GM12865 (cell line): Measurements from ENCODE around the gene ZNF8.
"Not testable (repeated sequence)": the region's sequence is repeated elsewhere in the genome, so short reads cannot be mapped to it uniquely, and the experiment has no call there.

Experiments
- DNase-seq: peaks from one replicate; pipeline ENCODE4 v3.0.0; 2010; ENCODE audit warnings: low read depth
- H3K4me3 ChIP-seq: 2 replicates; pipeline ENCODE4 v1.5.1; 2011; ENCODE audit warnings: mild to moderate bottlenecking, low read depth, low read length, control low read depth
- TF ChIP-seq, protein P1 (sequence below): IDR thresholded peaks from 2 replicates; pipeline ENCODE4 v1.5.1; 2011; ENCODE audit warnings: low read length, control low read depth, low read depth, inconsistent platforms; ENCODE audit not compliant: insufficient read depth; ENCODE audit errors: missing control alignments

The ZNF8 gene

DNA sequence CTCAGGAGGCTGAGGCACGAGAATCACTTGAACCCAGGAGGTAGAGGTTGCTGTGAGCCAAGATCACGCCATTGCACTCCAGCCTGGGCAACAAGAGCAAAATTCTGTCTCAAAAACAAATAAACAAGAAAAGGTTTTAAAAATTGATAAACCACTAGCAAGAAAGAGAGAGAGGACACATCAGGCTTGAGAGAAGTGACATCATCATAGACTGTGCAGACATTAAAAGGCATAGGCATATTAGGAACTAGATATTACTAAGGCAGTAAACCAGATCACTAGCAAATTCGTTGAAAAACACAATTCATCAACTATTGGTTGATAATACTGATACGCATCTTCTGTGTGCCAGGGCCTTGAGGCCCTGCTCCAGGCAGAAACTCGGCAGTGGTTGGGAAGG is 66.8 kb downstream of the ZNF8 start:
- H3K4me3 ChIP-seq: no peak overlapping the region
- TF ChIP-seq, protein P1, sequence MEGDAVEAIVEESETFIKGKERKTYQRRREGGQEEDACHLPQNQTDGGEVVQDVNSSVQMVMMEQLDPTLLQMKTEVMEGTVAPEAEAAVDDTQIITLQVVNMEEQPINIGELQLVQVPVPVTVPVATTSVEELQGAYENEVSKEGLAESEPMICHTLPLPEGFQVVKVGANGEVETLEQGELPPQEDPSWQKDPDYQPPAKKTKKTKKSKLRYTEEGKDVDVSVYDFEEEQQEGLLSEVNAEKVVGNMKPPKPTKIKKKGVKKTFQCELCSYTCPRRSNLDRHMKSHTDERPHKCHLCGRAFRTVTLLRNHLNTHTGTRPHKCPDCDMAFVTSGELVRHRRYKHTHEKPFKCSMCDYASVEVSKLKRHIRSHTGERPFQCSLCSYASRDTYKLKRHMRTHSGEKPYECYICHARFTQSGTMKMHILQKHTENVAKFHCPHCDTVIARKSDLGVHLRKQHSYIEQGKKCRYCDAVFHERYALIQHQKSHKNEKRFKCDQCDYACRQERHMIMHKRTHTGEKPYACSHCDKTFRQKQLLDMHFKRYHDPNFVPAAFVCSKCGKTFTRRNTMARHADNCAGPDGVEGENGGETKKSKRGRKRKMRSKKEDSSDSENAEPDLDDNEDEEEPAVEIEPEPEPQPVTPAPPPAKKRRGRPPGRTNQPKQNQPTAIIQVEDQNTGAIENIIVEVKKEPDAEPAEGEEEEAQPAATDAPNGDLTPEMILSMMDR: no peak
- DNase-seq: no peak

DNA sequence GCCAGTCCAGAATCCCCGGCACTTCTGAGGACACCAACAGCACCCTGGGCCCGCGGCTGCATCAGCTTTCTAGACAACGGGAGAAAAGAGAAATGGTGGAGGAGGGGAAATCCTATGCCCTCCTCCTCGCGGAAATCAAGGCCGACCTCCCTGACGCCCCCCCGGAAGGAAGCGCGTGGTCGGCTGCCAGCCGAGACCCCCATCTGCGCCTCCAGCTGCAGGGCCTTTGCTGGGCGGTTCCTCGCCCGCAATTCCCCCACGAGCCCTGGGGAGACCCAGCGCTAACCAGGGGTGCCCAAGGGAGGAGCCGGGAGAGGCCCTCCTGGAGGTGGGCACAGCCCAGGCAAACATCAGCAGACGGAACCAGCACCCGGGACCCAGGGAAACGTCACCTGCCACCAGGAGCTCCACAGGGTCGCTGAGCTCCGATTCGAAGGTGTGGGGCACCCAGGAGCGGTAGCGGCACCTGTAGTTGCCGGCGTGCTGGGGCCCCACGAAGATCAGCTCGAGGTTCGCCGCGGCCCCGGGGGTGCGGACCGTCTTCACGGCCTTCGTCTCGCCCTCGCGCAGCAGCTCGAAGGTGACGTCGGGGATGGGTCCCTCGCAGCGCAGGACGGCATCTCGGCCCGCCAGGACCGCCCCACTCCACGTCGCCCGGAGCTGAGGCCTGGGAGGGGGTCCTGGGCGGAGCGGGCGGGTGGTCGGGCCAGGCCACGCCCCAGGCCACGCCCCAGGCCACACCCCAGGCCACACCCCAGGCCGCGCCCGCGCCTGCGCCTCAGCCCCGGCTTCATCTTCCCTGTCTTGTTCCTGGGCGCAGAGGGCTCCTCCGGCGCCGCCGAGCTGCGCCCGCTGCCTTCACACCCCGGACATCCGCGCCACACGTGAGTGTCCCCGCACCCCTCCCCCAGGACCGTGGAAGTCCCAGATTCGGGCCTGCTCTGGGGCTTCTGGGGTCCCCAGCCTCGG is 68.5 kb downstream of the ZNF8 start:
- TF ChIP-seq, protein P1: no peak
- H3K4me3 ChIP-seq: peak overlapping the region; percentile 98
- peak; percentile 90 for DNase-seq

GRCh38 chr19:58348080-58348479 is 69.3 kb downstream of the ZNF8 start:
- not testable (repeated sequence) for DNase-seq
- H3K4me3 ChIP-seq: peak overlapping the region; percentile 98

DNA sequence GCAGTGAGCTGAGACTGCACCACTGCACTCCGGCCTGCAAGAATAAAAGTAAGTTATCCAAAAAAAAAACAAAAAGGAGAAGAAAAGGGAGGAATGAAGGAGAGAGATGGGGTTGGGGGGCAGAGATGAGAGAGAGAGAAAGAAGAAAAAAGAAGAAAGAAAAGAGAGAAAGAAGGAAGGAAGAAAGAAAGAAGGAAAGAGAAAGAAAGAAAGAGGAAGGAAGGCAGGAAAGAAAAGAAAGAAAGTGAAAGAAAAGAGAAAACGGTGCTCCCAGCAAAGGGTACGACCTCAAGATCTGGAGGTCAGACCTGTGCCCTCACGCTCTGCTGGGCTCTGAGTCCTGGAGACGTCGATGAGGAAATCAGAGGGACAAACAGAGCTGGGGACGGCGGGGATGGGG is 70.8 kb downstream of the ZNF8 start:
- no peak overlapping the region for H3K4me3 ChIP-seq
- no peak for DNase-seq
- TF ChIP-seq, protein P1: no peak

DNA sequence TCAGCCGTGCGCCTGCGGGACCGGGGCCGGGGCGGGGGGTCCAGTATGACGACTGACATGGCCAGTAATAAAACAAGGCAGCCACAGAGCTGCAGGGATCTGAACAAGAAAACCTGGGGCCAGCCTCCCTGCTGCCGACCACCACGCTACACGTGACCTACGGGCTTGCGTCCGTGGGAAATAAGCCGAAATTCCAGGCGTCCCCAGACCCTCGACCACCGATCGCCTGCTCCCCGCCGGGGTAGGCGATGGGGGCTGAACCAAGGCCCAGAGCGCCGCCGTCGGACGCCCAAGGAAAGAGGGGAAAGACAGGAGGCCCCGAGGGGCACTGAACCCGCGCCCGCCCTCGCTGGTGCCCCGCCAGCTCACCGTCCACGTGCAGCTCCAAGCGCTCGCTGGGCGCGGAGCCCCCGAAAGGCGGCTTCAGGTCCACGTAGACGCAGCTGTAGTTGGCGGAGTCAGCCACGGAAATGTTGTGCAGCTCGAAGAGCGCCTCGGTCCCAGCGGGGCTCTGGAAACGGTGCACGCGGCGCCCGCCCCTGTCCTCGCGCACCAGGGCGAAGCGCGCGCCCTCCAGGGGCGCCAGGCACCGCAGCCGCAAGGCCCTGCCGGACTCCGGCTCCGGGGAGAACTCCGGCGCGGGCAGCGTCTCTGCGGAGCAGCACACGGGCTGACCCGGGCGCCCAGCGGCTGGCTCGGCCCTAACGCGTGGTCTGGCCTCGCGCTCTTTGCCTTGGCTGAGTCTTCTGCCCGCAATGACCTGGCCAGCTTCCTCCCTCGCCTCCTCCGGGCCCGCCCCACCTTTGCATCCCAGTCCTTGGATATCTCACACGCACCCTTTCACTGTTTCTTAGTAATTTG is 71.5 kb downstream of the ZNF8 start:
- H3K4me3 ChIP-seq: no peak overlapping the region
- no peak for DNase-seq
- TF ChIP-seq, protein P1: no peak

DNA sequence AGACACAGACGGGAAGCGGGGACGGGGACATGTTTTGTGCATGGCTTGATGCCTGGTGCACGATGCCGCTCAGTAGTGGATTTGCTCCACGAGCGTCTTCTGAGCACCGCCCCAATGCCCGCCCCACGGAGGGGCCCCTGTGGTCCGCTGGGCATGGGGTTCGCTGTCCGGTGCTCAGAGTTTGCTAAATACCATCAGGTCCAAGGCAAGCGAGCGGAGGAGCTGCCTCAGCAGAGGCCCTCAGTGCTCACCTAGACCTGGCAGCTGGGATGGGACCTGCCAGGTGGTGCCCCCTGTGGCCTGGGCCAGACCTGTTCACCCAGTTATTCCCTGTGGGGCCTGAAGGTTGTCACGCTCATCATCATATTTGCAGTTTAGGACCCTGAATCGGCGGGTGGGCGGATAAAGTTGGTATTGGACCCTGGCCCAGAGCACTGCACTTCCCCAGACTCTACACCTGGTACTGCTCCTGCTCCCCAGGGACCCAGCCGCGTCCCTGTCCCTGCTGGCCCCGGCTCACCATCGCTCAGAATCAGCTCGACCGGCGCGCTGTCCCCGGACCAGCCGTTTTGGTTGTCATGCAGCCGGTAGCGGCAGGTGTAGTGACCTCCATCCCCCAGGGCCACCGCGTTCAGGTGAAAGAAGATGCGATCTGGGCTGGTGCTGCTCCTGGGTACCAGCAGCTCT is 72.3 kb downstream of the ZNF8 start:
- TF ChIP-seq, protein P1: no peak
- no peak for DNase-seq
- H3K4me3 ChIP-seq: no peak overlapping the region

- DNase-seq: no peak
- TF ChIP-seq, protein P1: no peak
Measured at GRCh38 chr19:58351558-58351878, 72.8 kb downstream of the ZNF8 start.

More at GRCh38 chr19:58351558-58351878, 72.8 kb downstream of the ZNF8 start:
- H3K4me3 ChIP-seq: no peak overlapping the region
